Measurements from ENCODE around the gene ARSJ.

Gene ARSJ

GRCh38 chr4:113982181-113982580 lies 2.7 kb upstream of the ARSJ start:
- no peak for DNase-seq

DNA sequence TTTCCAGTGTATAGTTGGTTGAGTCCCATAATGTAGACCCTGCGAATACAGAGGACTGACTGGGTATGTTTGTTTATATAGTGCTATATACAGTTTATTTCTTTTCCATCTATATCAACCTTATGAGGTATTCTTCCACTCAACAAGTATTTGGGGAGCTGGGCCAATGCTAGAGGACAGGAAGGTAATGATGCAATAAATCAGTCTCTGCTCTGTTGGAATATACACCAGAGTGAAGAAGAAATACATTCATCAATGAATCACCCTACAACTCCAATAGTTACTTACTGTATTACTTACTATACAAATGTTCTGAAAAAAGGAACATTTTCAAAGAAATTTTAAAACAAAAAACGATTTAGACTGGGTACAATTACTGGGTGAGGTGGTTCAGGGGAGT lies 2.1 kb upstream of the ARSJ start:
- DNase-seq: no peak

DNA sequence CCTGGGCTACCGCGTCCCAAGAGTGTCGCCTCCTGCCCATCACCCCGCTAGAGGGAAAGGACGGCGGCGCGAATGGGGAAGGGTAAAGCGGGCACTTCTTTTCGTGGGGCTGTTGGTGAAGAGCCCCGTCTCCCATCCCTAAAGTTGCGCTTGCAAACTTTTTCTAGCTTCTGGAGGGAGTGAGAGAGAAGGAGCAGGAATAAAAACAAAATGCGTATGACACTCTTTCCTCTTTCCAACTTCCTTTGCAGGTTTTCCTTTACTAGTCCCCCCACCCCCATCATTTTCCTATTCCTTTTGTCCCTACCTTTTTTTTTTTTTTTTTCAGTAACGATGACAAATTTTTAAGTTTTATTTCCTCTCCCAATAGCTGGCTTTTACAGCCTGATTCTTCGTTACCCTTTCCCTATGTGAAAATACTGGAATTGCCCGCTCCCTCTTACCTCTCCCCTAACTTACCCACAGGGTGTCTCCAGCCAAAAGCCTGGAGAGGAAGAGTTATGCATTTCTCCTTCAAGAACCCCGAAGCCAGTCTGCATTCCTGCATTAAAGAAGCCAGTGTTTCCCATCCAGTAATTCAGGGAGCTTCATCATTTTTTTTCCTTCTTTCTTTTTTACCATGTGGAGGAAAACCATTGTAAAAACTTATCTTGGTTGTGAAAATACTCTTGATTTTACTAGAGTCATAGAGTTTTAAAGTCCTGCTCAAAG lies 613 bp upstream of the ARSJ start:
- no peak for DNase-seq

DNA sequence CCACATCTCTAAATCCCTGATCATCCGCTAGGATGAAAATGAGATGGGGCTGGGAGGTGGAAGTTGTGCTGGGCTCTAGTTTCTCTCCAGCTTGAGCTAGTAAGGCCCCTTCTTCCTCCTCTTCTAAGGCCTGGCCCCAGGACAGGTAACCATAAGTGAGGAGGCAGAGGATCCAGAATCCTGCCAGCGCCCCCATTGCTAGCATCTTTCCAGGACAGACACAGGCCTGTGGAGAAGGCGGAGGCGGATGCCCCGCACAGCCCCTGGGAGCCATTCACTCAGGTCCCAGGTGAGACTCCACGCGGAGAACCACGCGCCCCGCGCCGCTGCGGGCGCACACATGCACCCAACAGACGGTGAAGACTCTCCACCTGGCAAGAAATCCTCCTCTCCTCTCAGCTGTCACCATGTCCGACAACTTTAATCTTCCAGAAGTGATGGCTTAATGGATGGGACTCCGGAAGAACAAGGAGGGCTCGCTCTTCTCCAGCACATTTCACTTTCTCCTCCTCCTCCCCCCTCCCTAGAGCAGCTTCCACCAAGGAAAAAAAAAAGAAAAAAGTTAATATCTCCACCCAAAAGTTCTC lies 793 bp downstream of the ARSJ start:
- DNase-seq: no peak

DNA sequence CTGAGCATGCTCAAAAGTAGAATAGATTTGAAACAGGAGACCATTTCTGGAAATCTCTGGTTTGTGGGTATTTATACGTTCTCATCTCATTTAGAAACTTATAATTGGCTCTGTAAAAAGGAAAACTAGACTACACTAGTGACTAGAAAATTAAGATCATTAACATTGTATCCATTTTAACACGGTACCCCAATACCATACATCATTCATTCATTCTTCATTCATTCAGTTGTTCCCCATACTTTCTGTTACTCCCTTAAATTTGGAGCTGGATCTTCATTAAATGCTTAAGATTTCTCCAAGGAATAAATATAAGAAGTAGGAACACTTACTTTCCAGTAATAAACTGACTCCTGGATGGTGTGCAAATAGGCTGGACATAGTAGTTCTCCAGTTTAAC lies 1.3 kb downstream of the ARSJ start:
- DNase-seq: no peak

DNA sequence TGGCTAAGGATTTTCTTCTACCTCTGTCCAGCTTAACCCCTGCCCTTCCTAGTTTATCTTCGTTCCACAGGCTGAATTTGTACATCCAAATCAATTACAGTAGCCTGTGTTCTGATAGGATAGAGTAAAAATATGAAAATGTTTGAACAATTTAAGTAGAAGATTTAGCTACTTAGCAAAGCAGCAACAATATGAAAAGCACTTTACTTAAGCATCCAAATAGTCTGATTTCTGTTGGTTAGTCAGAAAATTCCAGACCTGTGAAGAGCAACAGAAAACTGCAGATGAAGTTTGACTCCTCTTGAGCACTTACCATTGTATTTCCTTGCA lies 2.0 kb downstream of the ARSJ start:
- no peak for DNase-seq

- DNase-seq: no peak
Observed at GRCh38 chr4:113976741-113977525, 2.5 kb downstream of the ARSJ start.

- DNase-seq: no peak
Observed at GRCh38 chr4:113975578-113975977, 3.9 kb downstream of the ARSJ start.

- no peak for DNase-seq
Observed at GRCh38 chr4:113974467-113974866, 5.0 kb downstream of the ARSJ start.

- no peak for DNase-seq
Observed at GRCh38 chr4:113973345-113973744, 6.1 kb downstream of the ARSJ start.

DNA sequence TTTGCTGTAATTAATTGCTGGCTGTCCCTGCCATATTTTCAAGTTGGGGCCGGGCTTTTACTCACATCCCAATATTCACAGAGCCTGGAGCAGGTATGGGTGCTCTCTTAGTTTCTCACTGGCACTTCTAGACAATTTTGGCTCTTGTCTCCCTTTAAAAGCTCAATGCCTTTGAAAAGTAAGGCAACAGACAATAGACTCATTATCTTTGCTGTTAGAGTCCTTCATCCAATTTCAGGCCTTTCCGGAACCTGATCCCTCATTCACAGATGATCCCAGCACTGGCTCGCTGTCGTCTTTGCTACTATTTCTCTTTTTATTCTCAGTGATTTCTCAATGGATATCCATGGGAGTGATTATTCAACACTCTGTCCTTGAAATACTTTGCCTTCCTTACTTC lies 6.7 kb downstream of the ARSJ start:
- no peak for DNase-seq

DNA sequence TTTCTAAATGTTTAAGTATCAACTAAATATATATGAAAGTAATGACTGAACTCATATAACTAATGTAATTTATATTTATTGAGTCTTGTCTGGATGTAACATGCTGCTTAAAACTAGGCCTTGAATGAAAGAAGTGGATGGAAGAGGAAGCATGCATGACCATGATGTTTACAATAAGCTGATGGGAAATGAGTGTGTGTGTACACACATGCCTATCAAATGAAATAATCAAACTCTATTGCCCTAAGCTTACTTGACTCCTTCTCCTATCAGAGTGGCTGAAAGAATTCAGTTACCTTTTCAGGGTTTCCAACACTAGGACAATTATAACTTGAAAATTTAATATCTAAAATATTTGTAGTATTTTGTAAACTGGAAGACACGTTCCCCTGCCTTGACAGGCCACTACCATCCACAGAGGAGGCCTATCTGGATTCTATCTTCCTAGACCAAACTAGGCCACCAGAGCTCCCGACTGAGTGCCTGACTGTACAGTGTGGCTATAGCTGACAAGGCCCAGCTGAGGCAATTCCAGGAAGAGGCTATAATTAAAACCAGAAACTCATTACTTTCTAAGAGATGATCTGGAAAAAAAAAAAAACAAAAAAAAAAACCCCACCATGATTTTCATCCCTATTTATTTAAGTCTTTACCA lies 7.6 kb downstream of the ARSJ start:
- no peak for DNase-seq

DNA sequence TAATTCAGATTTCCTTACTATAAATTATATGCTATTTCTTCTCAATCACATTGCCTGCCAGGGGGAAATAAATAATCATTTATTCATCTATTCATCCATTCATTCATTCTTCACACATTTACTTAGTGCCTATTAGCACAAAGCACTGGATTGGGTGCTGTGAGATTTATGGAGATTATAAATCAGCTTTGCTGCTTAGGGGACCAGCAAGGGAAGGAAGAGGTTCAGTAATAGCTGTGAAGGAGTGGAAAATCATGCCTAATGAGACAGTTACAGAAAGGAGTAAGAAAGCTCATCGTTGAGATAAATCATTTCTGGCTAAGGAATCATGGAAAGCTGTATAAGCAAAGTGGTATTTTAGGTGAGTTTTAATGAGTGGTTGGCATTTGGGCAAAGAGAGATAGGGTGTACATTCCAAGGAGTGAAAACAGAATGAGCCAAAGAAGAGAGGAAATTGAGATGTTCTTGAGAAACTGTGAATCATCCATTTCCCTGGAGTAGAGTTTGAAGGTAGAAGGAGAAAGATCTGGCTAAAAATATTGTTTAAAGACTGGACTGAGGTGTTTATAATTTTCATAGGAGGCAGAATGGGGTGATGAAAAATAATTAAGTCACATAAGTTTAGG lies 9.6 kb downstream of the ARSJ start:
- DNase-seq: no peak

GRCh38 chr4:113968473-113968872 lies 11.0 kb downstream of the ARSJ start:
- DNase-seq: no peak

- DNase-seq: no peak
Observed at GRCh38 chr4:113967687-113968086, 11.8 kb downstream of the ARSJ start.

DNA sequence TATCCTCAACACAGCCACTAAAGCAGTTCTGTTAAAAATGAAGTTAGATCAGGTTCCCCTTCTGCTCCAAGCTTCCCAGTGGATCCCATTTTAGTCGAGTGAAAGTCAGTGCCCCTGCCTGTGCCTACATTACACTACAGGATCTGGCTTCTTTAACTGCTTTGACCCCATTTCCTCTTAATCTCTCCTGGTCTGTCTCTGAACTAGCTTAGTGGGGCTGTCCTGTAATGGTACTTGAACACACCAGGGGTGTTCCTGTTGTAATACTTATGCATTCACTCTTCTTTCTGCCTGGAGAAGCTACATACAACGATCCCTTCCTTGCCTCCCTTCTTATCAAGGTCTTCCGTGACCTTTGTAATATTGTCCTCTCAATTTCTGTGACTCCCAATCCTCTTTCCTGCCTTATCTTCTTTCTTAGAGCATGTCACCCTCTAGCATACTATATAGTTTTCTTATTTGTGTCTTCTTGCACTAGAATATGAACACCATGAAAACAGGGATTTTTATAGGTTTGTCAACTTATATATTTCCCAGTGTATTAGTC lies 16.7 kb downstream of the ARSJ start:
- DNase-seq: no peak

DNA sequence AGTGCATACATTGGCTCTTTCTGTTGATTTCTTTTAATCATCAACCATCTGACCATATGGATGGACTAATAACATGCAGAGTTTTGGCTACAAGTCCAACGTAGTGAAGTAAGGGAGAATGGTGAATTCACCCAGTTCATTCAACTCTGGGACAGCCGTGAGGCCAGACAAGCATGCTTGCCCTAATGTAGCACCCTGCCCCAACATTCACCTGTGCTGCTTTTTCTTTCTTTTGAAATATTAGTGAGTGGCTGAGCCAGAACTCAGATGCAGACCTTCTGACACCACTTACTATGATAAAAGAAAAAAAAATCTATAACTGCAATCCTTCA lies 17.5 kb downstream of the ARSJ start:
- DNase-seq: no peak

GRCh38 chr4:113960684-113961321 lies 18.6 kb downstream of the ARSJ start:
- no peak for DNase-seq

DNA sequence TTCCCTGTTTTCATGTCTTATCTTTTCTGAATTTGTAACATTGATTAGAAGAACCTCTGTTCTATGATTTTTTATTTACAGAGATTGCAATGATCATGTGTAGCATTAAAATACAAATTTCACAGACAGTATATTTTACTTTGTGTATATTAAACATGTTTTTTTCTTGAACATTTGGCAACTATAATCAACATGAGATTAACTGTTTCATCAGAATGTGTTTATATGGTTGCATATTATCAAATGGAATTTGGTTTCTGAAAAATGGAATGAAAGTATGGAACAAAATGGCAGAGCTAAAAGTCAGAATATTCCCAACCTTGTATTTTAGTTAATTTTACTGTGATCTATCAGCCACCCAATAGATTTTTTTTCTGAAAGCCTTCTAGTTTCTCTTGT lies 19.9 kb downstream of the ARSJ start:
- no peak for DNase-seq

DNA sequence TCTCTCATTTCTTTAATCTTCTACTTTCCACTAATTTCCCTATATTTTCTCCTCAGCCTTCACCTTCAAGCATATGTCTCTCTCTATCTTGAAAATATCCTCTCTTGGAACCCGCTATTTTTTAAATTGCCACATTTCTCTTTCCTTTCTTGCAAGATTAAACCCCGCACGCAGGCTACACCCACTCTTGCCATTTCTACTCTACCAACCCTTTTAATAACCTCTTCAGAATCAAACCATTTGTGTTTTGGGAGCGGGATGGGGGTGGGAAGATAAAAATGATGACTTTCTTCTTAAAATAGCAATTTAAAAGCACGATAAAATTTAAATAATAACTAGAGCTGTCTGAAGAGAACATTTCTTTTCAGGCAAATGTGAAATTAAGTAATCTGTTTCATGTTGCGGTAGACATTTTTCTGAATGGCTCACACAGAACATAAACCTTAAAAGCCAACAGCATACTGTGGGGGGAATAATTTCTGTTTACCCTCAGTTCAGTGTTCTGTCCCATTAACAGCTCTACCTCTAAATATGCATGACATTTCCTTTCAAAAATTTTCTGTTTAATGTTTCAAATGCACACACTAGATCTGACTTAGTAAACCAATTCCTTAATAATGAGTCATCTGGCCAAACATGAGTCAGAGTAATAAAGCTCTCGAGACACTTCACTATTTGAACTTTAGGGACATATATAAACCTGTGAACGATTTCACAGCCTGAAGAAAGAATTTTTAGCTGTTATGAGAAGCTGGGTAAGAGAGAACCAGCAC lies 20.5 kb downstream of the ARSJ start:
- DNase-seq: no peak

DNA sequence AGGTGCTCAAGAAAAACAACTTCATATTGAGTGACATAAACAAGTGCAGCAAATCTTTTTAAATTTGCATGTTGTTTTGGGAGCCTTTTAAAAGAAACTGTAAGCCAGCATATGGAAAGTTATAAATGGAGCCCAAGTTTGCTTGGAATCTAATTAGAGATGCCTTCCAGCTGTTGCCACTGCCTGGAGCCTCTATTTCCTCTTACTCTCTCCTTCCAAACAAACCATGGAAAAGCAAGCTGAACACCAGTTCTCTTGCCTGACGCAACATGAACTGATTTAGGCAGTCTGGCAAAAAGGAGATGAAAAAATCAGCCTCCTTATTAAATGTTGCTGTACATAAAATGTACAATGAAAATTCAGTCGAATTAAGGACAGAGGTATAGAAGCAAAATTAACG lies 21.5 kb downstream of the ARSJ start:
- DNase-seq: no peak

- no peak for DNase-seq
Observed at GRCh38 chr4:113955948-113956347, 23.5 kb downstream of the ARSJ start.

Measured in activated CD4-positive, CD25-positive, alpha-beta regulatory T cell treated with anti-CD3 and anti-CD28 coated beads, Interleukin-2, amount 50 U/mL, for 72 hours (primary cell).